Activated CD4-positive, alpha-beta memory T cell treated with anti-CD3 and anti-CD28 coated beads, Interleukin-2, amount 10 ng/mL, durations not matched to agents 7 days and 5 days (primary cell): Measurements from ENCODE around the gene CLCNKA. TPM values are rescaled to one million over a fixed set of nuclear protein-coding genes. Genes with fewer than 3 reads are reported as not detected.
"Not testable (repeated sequence)": the region's sequence is repeated elsewhere in the genome, so short reads cannot be mapped to it uniquely, and the experiment has no call there.

Experiments
- CTCF ChIA-PET: fragments of 350-600 bp; sonication (Branson Sonifier 250); formaldehyde crosslinking; loops from one replicate; lab custom pipeline; 2021; ENCODE audit warnings: antibody characterized with exemption, inconsistent platforms; lab: Charles Lee
- POLR2A ChIA-PET: fragments of 350-600 bp; sonication (Branson Sonifier 250); formaldehyde crosslinking; loops from one replicate; lab custom pipeline; 2021; ENCODE audit warnings: antibody characterized with exemption; lab: Charles Lee
- DNase-seq: peaks from one replicate; pipeline ENCODE4 v3.0.0-alpha.2; 2020
- H3K27ac Mint-ChIP-seq: one replicate; pipeline ENCODE4 v1.8.0; 2021; ENCODE audit warnings: mild to moderate bottlenecking, mixed read lengths
- H3K27me3 Mint-ChIP-seq: one replicate; pipeline ENCODE4 v1.8.0; 2021; ENCODE audit warnings: mixed read lengths
- H3K36me3 Mint-ChIP-seq: one replicate; pipeline ENCODE4 v1.8.0; 2021; ENCODE audit warnings: low read depth, mixed read lengths
- H3K4me1 Mint-ChIP-seq: one replicate; pipeline ENCODE4 v1.8.0; 2021; ENCODE audit warnings: mixed read lengths
- H3K4me3 Mint-ChIP-seq: one replicate; pipeline ENCODE4 v1.8.0; 2021; ENCODE audit warnings: mild to moderate bottlenecking, mixed read lengths
- H3K9me3 Mint-ChIP-seq: one replicate; pipeline ENCODE4 v1.8.0; 2021; ENCODE audit warnings: mixed read lengths
- total RNA-seq, 2 experiments: library from RNA; stranded (reverse); gene quantifications; one replicate each; pipeline ENCODE4 v1.2.3, GENCODE V29; 2021

The CLCNKA gene
- total RNA-seq, 2 experiments from 2014 or later, result 0.13 to 0.20 TPM

- POLR2A ChIA-PET, DNase-seq, H3K4me1 Mint-ChIP-seq, H3K27ac Mint-ChIP-seq, H3K9me3 Mint-ChIP-seq, H3K36me3 Mint-ChIP-seq, H3K4me3 Mint-ChIP-seq: not testable (repeated sequence)
- peaks cover 13% of the 10 kb centered on the region for H3K27me3 Mint-ChIP-seq
- CTCF ChIA-PET, result interaction anchor here (1.1 kb wide), 1 partner anchor 33 kb away, joined by 3 read pairs; no protein-coding TSS in a partner anchor
Measured at GRCh38 chr1:16042654-16043053, 20.8 kb downstream of the CLCNKA start.

- Mint-ChIP-seq H3K36me3 (no peaks in the 10 kb centered on the region), H3K4me3 (no peak within 1 kb of the TSS), H3K27me3 (peaks cover 13% of the 10 kb centered on the region), H3K9me3 (no peaks in the 10 kb centered on the region), H3K4me1 (no peaks in the 10 kb centered on the region), H3K27ac (no peak within 1 kb of the TSS)
- no peak for DNase-seq
- ChIA-PET CTCF (interaction anchor here (1.1 to 1.4 kb wide), 2 partner anchors 33 to 228 kb away, joined by 3 to 4 read pairs; no protein-coding TSS in a partner anchor), POLR2A (interaction anchor here (0.6 kb wide), 1 partner anchor 515 kb away, joined by 4 read pairs; no protein-coding TSS in a partner anchor)
Measured at GRCh38 chr1:16043521-16043920, 21.7 kb downstream of the CLCNKA start, which contains the start of gene CLCNKB. Gene CLCNKB, plus strand, starts transcription at chr1:16043782. Its CDS starts 711 bp downstream, at chr1:16044493.

- ChIA-PET CTCF (interaction anchor here (1.4 kb wide), 1 partner anchor 229 kb away, joined by 4 read pairs; no protein-coding TSS in a partner anchor), POLR2A (interaction anchor here (0.6 kb wide), 1 partner anchor 515 kb away, joined by 4 read pairs; no protein-coding TSS in a partner anchor)
- no peak for DNase-seq
- H3K36me3 Mint-ChIP-seq, result no peaks in the 10 kb centered on the region
- no peak overlapping the region for H3K4me3 Mint-ChIP-seq
- no peak overlapping the region for H3K27ac Mint-ChIP-seq
- no peaks in the 10 kb centered on the region for H3K4me1 Mint-ChIP-seq
- peaks cover 13% of the 10 kb centered on the region for H3K27me3 Mint-ChIP-seq
- no peaks in the 10 kb centered on the region for H3K9me3 Mint-ChIP-seq
Measured at GRCh38 chr1:16043950-16044349, 22.1 kb downstream of the CLCNKA start.

GRCh38 chr1:16046842-16047241, 25.0 kb downstream of the CLCNKA start:
- no peaks in the 10 kb centered on the region for H3K4me1 Mint-ChIP-seq
- CTCF ChIA-PET, result interaction anchor here (1.3 kb wide), 1 partner anchor 36 kb away, joined by 4 read pairs; no protein-coding TSS in a partner anchor

GRCh38 chr1:16047791-16048475, 26.1 kb downstream of the CLCNKA start:
- CTCF ChIA-PET, result interaction anchor here (1.3 kb wide), 1 partner anchor 35 kb away, joined by 4 read pairs; no protein-coding TSS in a partner anchor
- Mint-ChIP-seq H3K4me3 (no peak overlapping the region), H3K36me3 (no peaks in the 10 kb centered on the region), H3K27me3 (peaks cover 9% of the 10 kb centered on the region), H3K4me1 (no peaks in the 10 kb centered on the region), H3K27ac (no peak overlapping the region), H3K9me3 (no peaks in the 10 kb centered on the region)
- no peak for DNase-seq
- POLR2A ChIA-PET, result interaction anchor here (1.2 kb wide), 1 partner anchor 99 kb away, joined by 3 read pairs; no protein-coding TSS in a partner anchor

More at GRCh38 chr1:16046842-16047241, 25.0 kb downstream of the CLCNKA start:
- no peak overlapping the region for H3K27ac Mint-ChIP-seq
- peaks cover 9% of the 10 kb centered on the region for H3K27me3 Mint-ChIP-seq
- no peak for DNase-seq
- H3K4me3 Mint-ChIP-seq, result no peak overlapping the region
- H3K9me3 Mint-ChIP-seq, result no peaks in the 10 kb centered on the region
- H3K36me3 Mint-ChIP-seq, result no peaks in the 10 kb centered on the region
- POLR2A ChIA-PET, result interaction anchor here (1.2 kb wide), 1 partner anchor 98 kb away, joined by 3 read pairs; no protein-coding TSS in a partner anchor

- no peak overlapping the region for H3K4me3 Mint-ChIP-seq
- no peaks in the 10 kb centered on the region for H3K36me3 Mint-ChIP-seq
- CTCF ChIA-PET, result no interaction called here
- H3K4me1 Mint-ChIP-seq, result no peaks in the 10 kb centered on the region
- no peak overlapping the region for H3K27ac Mint-ChIP-seq
- no peak for DNase-seq
- POLR2A ChIA-PET, result no interaction called here
- no peaks in the 10 kb centered on the region for H3K9me3 Mint-ChIP-seq
- H3K27me3 Mint-ChIP-seq, result peaks cover 9% of the 10 kb centered on the region
Measured at GRCh38 chr1:16048573-16049189, 26.8 kb downstream of the CLCNKA start.

- Mint-ChIP-seq H3K27me3 (peaks cover 9% of the 10 kb centered on the region), H3K4me3 (no peak overlapping the region), H3K27ac (no peak overlapping the region), H3K36me3 (no peaks in the 10 kb centered on the region), H3K9me3 (no peaks in the 10 kb centered on the region), H3K4me1 (peaks cover 4% of the 10 kb centered on the region)
- CTCF ChIA-PET, result no interaction called here
- DNase-seq, result no peak
- POLR2A ChIA-PET, result no interaction called here
Measured at GRCh38 chr1:16050328-16050727, 28.5 kb downstream of the CLCNKA start.

GRCh38 chr1:16051039-16051438, 29.2 kb downstream of the CLCNKA start:
- ChIA-PET CTCF (no interaction called here), POLR2A (no interaction called here)
- H3K27ac Mint-ChIP-seq, result no peak overlapping the region
- no peak for DNase-seq
- H3K9me3 Mint-ChIP-seq, result no peaks in the 10 kb centered on the region
- H3K36me3 Mint-ChIP-seq, result no peaks in the 10 kb centered on the region
- peaks cover 9% of the 10 kb centered on the region for H3K27me3 Mint-ChIP-seq
- no peak overlapping the region for H3K4me3 Mint-ChIP-seq
- peaks cover 8% of the 10 kb centered on the region for H3K4me1 Mint-ChIP-seq

GRCh38 chr1:16051949-16052348, 30.1 kb downstream of the CLCNKA start:
- H3K27ac Mint-ChIP-seq, H3K9me3 Mint-ChIP-seq, POLR2A ChIA-PET, H3K4me3 Mint-ChIP-seq, CTCF ChIA-PET, H3K36me3 Mint-ChIP-seq, DNase-seq, H3K27me3 Mint-ChIP-seq: not testable (repeated sequence)
- H3K4me1 Mint-ChIP-seq, result peaks cover 11% of the 10 kb centered on the region

GRCh38 chr1:16053781-16054502, 32.1 kb downstream of the CLCNKA start:
- DNase-seq, result no peak
- Mint-ChIP-seq H3K4me1 (peaks cover 11% of the 10 kb centered on the region), H3K4me3 (no peak overlapping the region), H3K9me3 (no peaks in the 10 kb centered on the region), H3K27me3 (peaks cover 3% of the 10 kb centered on the region), H3K36me3 (no peaks in the 10 kb centered on the region), H3K27ac (no peak overlapping the region)
- CTCF ChIA-PET, result interaction anchor here (0.8 to 3.0 kb wide), 8 partner anchors 13 to 262 kb away, joined by 3 to 16 read pairs (median 3); partner anchors contain the start of gene FAM131C
- POLR2A ChIA-PET, result no interaction called here

GRCh38 chr1:16054598-16055540, 33.0 kb downstream of the CLCNKA start:
- POLR2A ChIA-PET, result no interaction called here
- peaks cover 11% of the 10 kb centered on the region for H3K4me1 Mint-ChIP-seq
- no peak overlapping the region for H3K4me3 Mint-ChIP-seq
- no peaks in the 10 kb centered on the region for H3K27me3 Mint-ChIP-seq
- no peak overlapping the region for H3K27ac Mint-ChIP-seq
- H3K36me3 Mint-ChIP-seq, result no peaks in the 10 kb centered on the region
- CTCF ChIA-PET, result interaction anchor here (0.6 to 3.0 kb wide), 15 partner anchors 10 to 265 kb away, joined by 3 to 16 read pairs (median 4); partner anchors contain the start of gene FAM131C
- DNase-seq, result no peak
- no peaks in the 10 kb centered on the region for H3K9me3 Mint-ChIP-seq
